Astrocyte of the cerebellum (primary cell): ENCODE results near the gene UFD1.

Experiments used
- DNase-seq: peaks from one replicate; pipeline ENCODE4 v3.0.0-alpha.2; 2011; ENCODE audit warnings: low read depth
- H3K4me3 ChIP-seq: 2 replicates; pipeline ENCODE4 v1.5.1; 2011; ENCODE audit warnings: mild to moderate bottlenecking, low read depth, low read length, moderate library complexity
- in situ Hi-C: cut with HindIII; loops from 2 replicates; pipeline ENCODE4 v1.10.0; 2017; ENCODE audit warnings: low sequenced_read_pairs
- TF ChIP-seq, protein P1 (sequence below): IDR thresholded peaks from 2 replicates; pipeline ENCODE4 v1.5.1; 2012; ENCODE audit warnings: low read length, low read depth, moderate library complexity, mild to moderate bottlenecking; ENCODE audit errors: missing control alignments

UFD1 gene

GRCh38 chr22:19498154-19498865 lies 19.3 kb upstream of the UFD1 start:
- H3K4me3 ChIP-seq: no peak overlapping the region
- no peak for DNase-seq
- TF ChIP-seq, protein P1, sequence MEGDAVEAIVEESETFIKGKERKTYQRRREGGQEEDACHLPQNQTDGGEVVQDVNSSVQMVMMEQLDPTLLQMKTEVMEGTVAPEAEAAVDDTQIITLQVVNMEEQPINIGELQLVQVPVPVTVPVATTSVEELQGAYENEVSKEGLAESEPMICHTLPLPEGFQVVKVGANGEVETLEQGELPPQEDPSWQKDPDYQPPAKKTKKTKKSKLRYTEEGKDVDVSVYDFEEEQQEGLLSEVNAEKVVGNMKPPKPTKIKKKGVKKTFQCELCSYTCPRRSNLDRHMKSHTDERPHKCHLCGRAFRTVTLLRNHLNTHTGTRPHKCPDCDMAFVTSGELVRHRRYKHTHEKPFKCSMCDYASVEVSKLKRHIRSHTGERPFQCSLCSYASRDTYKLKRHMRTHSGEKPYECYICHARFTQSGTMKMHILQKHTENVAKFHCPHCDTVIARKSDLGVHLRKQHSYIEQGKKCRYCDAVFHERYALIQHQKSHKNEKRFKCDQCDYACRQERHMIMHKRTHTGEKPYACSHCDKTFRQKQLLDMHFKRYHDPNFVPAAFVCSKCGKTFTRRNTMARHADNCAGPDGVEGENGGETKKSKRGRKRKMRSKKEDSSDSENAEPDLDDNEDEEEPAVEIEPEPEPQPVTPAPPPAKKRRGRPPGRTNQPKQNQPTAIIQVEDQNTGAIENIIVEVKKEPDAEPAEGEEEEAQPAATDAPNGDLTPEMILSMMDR: no peak
- in situ Hi-C loops: no loop called here

DNA sequence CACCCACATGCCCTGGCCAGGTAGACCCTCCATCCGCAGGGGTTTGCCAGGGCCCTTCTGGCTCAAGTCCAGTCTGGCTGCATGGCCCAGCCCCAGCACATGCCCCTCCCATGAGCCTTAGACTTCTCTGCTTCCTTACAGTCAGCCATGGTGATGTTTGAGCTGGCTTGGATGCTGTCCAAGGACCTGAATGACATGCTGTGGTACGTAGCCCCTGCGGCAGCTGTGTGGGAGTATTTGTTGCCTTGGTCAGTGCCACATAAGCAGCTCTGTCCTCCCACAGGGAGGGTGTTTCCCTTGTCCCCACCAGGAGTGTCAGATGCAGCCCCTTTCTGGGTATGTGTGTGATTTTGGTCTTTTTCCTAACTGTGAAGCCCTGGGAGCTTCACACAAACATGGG lies 18.3 kb upstream of the UFD1 start:
- in situ Hi-C loops: no loop called here
- H3K4me3 ChIP-seq: no peak overlapping the region
- TF ChIP-seq, protein P1: no peak
- DNase-seq: peak; percentile 35

GRCh38 chr22:19496324-19496630 lies 17.3 kb upstream of the UFD1 start:
- TF ChIP-seq, protein P1: no peak
- in situ Hi-C loops: no loop called here
- no peak for DNase-seq
- no peak overlapping the region for H3K4me3 ChIP-seq

GRCh38 chr22:19495562-19496323 lies 16.8 kb upstream of the UFD1 start:
- in situ Hi-C loops: no loop called here
- peak; percentile 15 for DNase-seq
- TF ChIP-seq, protein P1: peak; percentile 25

DNA sequence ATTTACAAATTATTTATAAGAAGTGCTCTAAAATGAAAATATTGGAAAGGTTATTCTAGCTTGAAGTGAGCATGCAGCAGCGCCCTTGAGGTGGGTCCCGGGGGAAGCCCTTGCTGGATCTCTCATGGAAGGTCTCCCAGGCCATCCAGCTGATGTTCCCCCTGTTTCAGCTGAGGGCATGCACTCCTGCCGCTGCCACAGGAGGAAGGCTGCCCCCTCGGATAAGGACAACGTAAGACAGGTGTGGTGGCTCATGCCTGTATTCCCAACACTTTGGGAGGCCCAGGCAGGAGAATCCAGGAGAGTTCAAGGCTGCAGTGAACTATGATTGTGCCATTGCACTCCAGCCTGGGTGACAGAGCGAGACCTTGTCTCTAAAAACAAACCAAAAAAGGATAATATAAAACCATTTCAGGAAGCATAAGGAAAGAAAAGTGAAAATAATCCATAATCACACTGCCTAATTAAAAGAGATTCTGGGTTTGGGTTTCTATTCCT lies 15.7 kb upstream of the UFD1 start:
- in situ Hi-C loops: no loop called here
- H3K4me3 ChIP-seq: no peak overlapping the region
- no peak for DNase-seq
- TF ChIP-seq, protein P1: no peak

More at GRCh38 chr22:19495562-19496323, 16.8 kb upstream of the UFD1 start:
- no peak overlapping the region for H3K4me3 ChIP-seq

DNA sequence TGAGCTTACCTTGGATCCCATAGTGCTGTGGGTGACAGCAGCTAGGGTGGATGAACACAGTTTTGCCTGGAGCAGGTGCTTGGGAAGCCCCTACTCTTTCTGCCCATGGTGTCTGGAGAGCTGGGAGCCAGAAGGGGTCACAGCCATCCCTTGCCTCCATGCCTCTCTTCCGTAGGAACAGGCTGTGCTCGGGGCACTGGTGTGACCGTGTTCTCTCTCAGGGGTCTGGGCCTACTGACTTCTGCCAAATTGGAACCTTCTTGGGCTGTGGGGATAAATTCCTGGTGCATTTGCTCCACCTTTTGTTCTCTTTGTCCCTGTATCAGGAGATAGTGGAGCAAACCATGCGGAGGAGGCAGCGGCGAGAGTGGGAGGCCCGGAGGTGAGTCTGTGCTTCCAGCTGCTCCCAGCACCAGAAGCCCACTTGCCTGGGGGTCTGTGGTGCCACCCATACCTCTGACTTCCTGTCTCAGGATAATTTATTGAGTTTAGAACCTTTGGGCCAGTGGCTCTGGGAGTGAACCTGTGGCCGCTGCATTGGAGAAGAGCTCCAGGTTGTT lies 15.1 kb upstream of the UFD1 start:
- H3K4me3 ChIP-seq: no peak overlapping the region
- in situ Hi-C loops: no loop called here
- DNase-seq: no peak
- TF ChIP-seq, protein P1: no peak
